HG03175 (cell line): ENCODE measurements around the gene ZNF479.
"Not testable (repeated sequence)": the region's sequence is repeated elsewhere in the genome, so short reads cannot be mapped to it uniquely, and the experiment has no call there.

ENCODE experiments used
- ATAC-seq: cut with Tn5 transposase; IDR thresholded peaks from one replicate; pipeline ENCODE4 v1.9.1; 2021; ENCODE audit warnings: mild to moderate bottlenecking, moderate library complexity; ENCODE audit not compliant: unreplicated experiment

Gene ZNF479

GRCh38 chr7:57132336-57132735, at the start of gene ZNF479:
Gene ZNF479 (minus strand): TSS chr7:57132436. CDS start chr7:57132324, 112 bp downstream.
- not testable (repeated sequence) for ATAC-seq

DNA sequence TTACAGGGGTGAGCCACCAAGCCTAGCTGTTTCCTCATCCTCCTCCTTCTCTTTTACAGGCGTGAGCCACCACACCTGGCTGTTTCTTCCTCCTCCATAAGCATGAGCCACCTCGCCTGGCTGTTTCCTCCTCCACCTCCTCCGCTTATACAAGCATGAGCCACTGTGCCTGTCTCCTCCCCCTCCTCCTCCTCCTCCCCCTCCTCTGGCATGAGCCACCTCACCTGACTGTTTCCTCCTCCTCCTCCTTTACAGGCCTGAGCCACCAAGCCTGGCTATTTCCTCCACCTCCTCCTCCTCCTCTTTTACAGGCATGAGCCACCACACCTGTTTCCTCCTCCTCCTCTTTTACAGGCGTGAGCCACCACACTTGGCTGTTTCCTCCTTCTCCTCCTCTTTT, 49.8 kb upstream of the ZNF479 start:
- ATAC-seq, result no peak

GRCh38 chr7:57181281-57181680, 49.0 kb upstream of the ZNF479 start:
- no peak for ATAC-seq

DNA sequence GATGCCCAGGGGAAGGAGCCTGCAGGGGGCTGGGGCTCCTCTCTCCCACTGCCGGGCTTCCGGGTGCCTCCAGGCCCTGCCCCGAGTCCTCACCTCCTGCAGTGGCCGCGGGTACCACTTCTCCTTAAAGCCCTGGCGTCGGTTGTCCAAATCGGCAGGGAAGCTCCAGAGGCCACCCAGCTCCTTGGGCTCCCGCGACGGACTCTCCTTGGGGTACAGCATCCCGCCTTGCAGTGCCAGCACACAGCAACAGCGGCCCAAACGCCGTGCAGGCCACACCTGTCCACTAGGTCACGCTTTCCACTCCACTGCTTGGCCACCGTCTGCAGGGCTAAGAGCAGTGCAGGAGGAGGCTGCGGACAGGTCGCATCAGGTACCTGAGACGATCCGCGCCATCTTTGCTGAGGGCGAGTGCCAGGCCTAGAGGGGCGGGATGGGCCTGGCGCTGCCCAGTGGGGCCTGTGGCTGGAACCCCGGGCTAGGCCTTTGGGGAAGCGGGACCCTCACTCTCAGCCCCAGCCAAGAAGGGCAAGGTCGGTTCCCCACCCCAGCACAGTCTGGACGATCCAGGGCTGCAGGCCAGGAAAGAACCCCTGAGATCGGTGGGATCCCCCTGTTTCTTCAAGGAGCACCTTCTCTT, 47.7 kb upstream of the ZNF479 start:
- no peak for ATAC-seq

- ATAC-seq, result no peak
These were observed 46.5 kb upstream of the ZNF479 start for GRCh38 chr7:57178768-57179139.

DNA sequence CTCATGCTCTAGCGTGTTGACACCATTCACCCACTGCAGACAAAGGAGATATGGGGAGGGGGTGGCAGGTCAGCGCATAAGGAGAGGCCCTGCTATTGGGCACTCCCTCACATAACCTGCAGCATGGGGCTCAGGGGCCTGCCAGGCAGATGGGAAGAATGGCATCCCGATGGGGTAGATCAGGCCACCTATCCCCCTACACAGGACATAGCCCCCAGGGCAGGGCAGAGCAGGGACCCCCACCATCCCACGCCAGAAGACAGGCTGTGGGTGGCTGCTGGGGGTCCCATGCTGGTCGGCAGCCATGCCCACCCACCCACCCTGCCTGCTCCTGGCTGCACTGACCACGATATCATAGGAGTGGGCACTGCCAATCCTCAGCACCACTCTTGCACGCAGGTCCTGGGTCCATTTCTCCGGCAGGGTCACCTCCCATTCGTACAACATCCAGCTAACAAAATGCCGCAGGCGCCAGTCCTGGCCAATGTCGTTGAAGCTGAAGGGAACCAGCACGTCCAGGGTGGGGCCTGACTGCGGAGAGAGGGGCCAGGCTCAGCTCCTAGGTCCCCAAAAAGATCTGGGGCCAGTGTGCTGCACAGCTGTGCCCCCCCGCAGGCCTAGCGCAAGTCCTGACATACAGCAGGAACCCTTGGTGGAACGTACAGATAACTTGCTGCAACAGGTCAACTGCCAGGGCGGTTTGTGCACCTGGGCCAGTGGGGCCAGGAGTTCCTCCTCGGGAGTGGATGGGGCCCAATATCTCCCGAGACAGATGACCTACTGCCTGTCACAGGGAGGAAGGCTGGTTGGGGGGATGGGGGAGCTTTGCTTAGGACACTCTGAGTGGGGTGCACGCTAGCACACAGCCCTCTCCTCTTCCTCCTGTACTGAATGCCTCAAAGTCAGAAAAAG, 45.9 kb upstream of the ZNF479 start:
- ATAC-seq, result no peak

DNA sequence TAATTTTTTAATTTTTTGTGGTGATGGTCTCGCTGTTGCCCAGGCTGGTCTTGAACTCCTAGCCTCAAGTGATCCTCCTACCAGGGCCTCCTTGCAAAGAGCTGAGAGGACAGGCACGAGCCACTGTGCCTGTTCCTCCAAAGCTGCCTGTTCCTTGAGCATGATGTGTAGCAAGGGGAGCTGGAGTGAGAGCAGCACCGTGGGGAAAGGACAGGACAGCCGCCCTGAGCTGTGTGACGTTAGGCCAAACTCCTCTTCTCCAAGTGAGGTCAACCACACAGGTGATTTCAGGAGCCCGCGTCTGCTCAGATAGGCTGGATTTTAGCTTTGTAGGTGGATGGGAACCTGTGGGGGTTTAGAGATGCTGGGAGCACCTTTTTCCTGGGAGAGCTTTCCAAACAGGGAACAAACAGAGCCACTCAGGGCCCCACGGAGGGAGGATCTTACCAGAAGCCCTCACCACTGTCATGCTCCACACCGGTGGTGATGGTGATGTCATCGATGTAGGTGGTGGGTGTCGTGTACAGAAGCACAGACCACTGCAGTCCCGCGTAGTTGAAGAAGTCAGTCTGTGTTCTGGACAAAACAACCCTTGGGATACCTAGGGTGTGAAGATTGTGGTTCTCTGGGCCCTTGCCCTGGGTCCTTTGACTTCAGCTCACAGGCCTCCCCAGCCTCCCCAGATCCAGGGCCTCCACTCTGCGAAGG, 44.8 kb upstream of the ZNF479 start:
- no peak for ATAC-seq

DNA sequence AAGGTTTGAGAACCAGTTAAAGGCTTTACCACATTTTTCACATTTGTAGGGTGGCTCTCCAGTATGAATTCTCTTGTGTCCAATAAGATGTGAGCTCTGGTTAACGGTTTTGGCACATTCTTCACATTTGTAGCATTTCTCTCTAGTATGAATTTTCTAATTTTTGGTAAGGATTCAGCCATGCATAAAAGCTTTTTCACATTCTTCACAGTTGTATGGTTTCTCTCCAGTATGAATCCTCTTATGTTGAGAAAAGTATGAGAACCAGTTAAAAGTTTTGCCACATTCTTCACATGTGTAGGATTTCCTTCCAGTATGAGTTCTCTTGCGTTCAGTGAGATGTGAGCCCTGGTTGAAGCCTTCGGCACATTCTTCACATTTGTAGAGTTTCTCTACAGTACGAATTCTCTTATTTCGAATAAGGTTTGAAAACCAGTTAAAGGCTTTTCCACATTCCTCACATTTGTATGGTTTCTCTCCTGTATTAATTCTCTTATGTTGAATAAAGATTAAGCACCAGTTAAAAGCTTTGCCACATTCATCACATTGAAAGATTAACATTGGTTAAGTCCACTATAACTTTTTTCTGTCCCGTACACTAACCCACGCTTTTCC, 33.2 kb upstream of the ZNF479 start:
- ATAC-seq, result no peak

GRCh38 chr7:57120123-57120784, 12.0 kb downstream of the ZNF479 start:
- ATAC-seq, result not testable (repeated sequence)
